Cardiac atrium fibroblast (primary cell): ENCODE data around the gene CEP20. TPM values are rescaled to one million over a fixed set of nuclear protein-coding genes. Genes with fewer than 3 reads are reported as not detected.

Experiments used
- total RNA-seq: library from RNA; depleted of rRNA; stranded (reverse); fragments of >200 nt; gene quantifications from 2 replicates; pipeline ENCODE4 v1.2.3, GENCODE V29; 2015

Gene CEP20, protein sequence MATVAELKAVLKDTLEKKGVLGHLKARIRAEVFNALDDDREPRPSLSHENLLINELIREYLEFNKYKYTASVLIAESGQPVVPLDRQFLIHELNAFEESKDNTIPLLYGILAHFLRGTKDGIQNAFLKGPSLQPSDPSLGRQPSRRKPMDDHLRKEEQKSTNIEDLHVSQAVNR
- total RNA-seq, result 33.2 and 52.2 TPM in 2 replicates

DNA sequence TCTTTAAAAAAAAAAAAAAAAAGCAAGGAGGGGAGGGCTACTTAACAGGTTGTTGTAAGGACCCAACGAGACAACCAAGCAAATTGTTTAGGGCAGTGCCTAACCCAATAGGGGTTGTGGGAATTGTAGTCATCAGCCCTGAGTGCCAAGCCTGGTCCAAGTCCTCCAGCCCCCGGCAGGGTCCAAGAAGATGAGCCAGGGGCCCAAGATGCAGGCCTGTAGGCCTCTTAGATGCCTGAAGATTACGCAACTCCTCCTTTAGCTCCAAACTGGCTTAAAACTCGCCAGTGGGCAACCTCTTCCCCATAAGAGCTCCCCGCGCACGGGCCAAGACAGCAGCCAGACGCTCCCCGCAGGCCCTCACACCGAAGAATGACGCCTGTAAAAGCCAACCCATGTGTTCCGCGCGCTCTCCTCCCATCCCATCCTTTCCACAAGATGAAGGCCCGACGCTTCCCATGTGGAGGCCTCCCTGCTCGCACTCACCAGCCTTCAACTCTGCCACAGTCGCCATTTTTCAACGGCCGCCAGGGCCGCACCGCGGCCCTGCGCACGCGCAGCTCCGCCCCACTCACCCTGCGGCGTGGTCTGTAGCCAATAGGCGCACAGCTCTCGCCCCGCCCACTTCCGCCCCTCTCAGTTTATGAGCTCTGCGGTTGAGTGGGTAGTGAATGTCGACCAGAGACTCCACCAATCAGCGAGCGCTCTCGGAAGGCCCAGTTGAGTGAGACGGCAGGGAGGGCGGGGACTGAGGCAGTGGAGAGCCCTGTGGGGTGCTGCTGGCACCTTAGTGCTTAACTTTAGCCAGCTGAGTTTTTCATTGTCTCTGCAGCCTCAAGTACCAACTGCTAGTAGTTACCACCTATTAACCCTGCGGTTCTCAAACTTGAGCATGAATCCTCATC lies at the start of gene CEP20:
Gene CEP20 (minus strand): TSS at position 532 of the 905 bp plus-strand sequence. CDS start 18 bp downstream, at position 514.

DNA sequence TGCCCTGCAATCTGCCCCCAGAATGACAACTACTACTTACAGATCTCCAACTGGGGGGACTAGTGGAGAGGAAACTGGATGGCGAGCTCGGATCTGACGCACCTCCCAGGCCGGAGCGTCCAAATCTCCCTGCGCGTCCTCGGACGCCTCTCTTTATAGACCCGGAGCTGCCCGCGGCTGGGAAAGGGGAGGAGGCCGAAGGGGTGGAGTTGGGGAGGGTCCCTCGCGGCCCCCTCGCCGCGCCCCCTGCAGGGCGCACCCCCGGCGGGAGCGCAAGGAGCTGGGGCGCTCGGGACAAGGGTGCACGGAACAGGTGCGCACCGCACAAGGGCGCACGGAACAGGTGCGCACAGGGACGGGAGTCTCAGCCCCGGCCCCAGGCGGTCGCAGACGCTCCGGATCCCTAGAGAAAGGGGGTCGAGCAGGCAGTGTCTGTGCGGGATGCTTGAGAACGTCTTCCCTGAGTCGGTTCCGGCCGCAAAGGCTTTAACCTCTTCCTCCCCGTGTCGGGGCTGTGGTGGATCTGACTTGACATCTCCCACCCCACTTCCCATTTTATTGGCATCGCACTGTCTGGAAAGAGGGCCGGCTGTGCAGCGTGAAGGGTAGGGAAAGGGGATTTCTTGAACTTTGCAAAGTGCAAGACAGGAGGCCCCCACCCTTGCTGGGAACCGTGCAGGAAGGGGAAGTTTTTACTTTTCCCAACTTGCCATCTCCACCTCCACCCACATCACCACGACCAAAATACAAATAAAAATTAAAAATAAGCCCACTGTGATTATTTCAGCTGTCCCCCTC lies 31.3 kb downstream of the CEP20 start, which contains the start of gene MYH11:
Gene MYH11 (minus strand): TSS at position 128 of the 798 bp plus-strand sequence. CDS start 18,776 bp downstream, outside the sequence.

Other genes with a start within 250 kb of the CEP20 start
- 10.5 and 25.3 TPM in 2 replicates for gene MARF1, start 245.4 kb downstream of the CEP20 start, total RNA-seq
- gene NDE1, start 238.4 kb downstream of the CEP20 start, total RNA-seq, result 19.4 and 51.8 TPM in 2 replicates
- 0.16 and 0.18 TPM in 2 replicates for gene MYH11, start 31.6 kb downstream of the CEP20 start, total RNA-seq
- 23.8 and 42.3 TPM in 2 replicates for gene ABCC1, start 61.0 kb upstream of the CEP20 start, total RNA-seq